ENCODE measurements around the gene CTU1. TPM values are rescaled to one million over a fixed set of nuclear protein-coding genes. Genes with fewer than 3 reads are reported as not detected.
A peak's percentile ranks its signal among the peaks of the same experiment; 100 is the strongest.

The CTU1 gene
- total and polyA plus RNA-seq, 10 of the 15 experiments (the other 5 are each of a cell fraction or from before 2014, with no cell fraction given) = 0.02 to 10.5 (median 3.0) TPM; not detected in 1

DNA sequence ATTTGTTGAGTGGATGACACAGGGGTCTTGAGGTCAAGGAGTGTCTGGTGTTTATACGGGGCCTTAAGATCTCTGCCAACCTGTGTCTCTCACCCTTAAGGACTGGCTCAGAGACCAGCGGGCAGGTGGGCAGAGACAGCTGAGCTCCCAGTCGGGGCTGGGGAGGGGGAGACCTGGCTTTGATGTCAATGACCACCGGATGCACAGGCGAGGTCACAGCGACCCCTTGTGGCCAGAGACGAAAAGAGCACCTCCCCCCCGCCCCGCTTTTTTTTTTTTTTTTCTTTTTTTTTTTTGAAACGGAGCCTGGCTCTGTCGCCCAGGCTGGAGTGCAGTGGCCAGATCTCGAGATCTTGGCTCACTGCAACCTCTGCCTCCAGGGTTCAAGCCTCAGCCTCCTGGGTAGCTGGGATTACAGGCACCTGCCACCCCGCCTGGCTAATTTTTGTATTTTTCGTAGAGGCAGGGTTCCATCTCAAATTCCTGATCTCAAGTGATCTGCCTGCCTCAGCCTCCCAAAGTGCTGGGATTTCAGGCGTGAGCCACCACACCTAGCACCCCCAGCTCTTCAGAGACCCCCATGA lies 13.4 kb downstream of the CTU1 start:
- ATAC-seq = no peak
- ChIA-PET SMC1A (ENCODE audit: uncharacterized antibody, unreplicated experiment) (no interaction called here), CTCF (interaction anchor here (0.6 to 0.7 kb wide), 2 partner anchors 276 to 646 kb away, joined by 3 to 4 read pairs; no protein-coding TSS in a partner anchor), POLR2A (no interaction called here), RAD21 (ENCODE audit: unreplicated experiment) (interaction anchor here (0.7 kb wide), 1 partner anchor 157 kb away, joined by 3 read pairs; no protein-coding TSS in a partner anchor)
- H2AFZ ChIP-seq (ENCODE audit: control insufficient read depth, low read depth, low read length) = no peak overlapping the region
- intact Hi-C loops (cut with micrococcal nuclease; ENCODE audit: unreplicated experiment) (loop anchor here (5.0 kb wide), 1 partner anchor 162 kb away; no protein-coding TSS in a partner anchor), in situ Hi-C loops (cut with MboI) (loop anchor here (10.0 kb wide), 1 partner anchor 160 kb away; no protein-coding TSS in a partner anchor)
- FAIRE-seq = no peak
- H3K27ac ChIP-seq (ENCODE audit: control insufficient read depth, insufficient read depth) = no peak overlapping the region
- BruUV-seq (replicated peaks) = no TSS peak
- H3K36me3 ChIP-seq (ENCODE audit: control insufficient read depth in 2 of 2, insufficient read depth in 2 of 2, low read length in 1 of 2) = peaks cover 0 to 6% of the 10 kb centered on the region in 2 experiments; a peak in 3 of 4 replicates
- H3K9me3 ChIP-seq (replicated peaks; ENCODE audit: control insufficient read depth, insufficient read depth, low read length) = no peaks in the 10 kb centered on the region
- no peaks in the 10 kb centered on the region for H3K79me2 ChIP-seq (ENCODE audit: control insufficient read depth, insufficient read depth, low read length)
- DNase-seq (ENCODE audit: low read depth, low spot score) = no peak
- H3K27me3 ChIP-seq (replicated peaks in 1 of 2; ENCODE audit: control insufficient read depth in 2 of 2, insufficient read depth in 2 of 2, low read length in 1 of 2) = no peaks in the 10 kb centered on the region
- H3K4me3 ChIP-seq = no peak overlapping the region
- TF ChIP-seq ZNF384 (IDR thresholded peaks at IDR 0.05; ENCODE audit: borderline replicate concordance, low read depth, low read length) = peak; percentile 96
- peak; percentile 28; the same call in 1 of the 2 replicates for TF ChIP-seq SMC3 (IDR thresholded peaks at IDR 0.05; ENCODE audit: borderline replicate concordance, low read length)
- TF ChIP-seq YBX1 (IDR thresholded peaks at IDR 0.05) = no peak
- peak; percentile 57 to 74 (median 62) for TF ChIP-seq CTCF (IDR thresholded peaks at IDR 0.05 in 2 of 3, conservative IDR thresholded peaks at IDR 0.05 in 1 of 3; ENCODE audit: control insufficient read depth in 2 of 3, extremely low read depth in 1 of 3, insufficient read depth in 1 of 3, low read depth in 3 of 3, low read length in 3 of 3)
- peak; percentile 55; the same call in 1 of the 2 replicates for TF ChIP-seq RAD21 (IDR thresholded peaks at IDR 0.05; ENCODE audit: insufficient read depth, low read depth, low read length)
- no peak overlapping the region for H3K9ac ChIP-seq (ENCODE audit: control insufficient read depth, insufficient read depth, low read length)
- WGBS (ENCODE audit: insufficient coverage, insufficient replicate concordance, low lambda C conversion rate, missing lambda C conversion rate) = 35% methylated on average over 11 of the region's 15 CpGs
- no peaks in the 10 kb centered on the region for H3K4me1 ChIP-seq (ENCODE audit: control insufficient read depth, insufficient read depth, low read length)
- no peak overlapping the region for H3K4me2 ChIP-seq (ENCODE audit: control insufficient read depth, insufficient read depth)
- no peaks in the 10 kb centered on the region; the same call in 1 of the 2 replicates for H4K20me1 ChIP-seq (ENCODE audit: control insufficient read depth, insufficient read depth)

Data from GM12878 (cell line).